Natural killer cell (primary cell): Measurements from ENCODE around the gene CSNK2A3. TPM values are rescaled to one million over a fixed set of nuclear protein-coding genes. Genes with fewer than 3 reads are reported as not detected.

Experiments
- ATAC-seq, 3 donors: fragments of 150-1000 bp in 2 of 3; fragments of 200-7000 bp in 1 of 3; cut with Tn5 transposase; 1 replicate in 1 of 3; 2 replicates in 2 of 3; pipeline ENCODE4 v1.10.0; 2021; ENCODE audit warnings: mild to moderate bottlenecking in 2 of 3, moderate library complexity in 2 of 3
- DNase-seq, 2 donors: peaks; one replicate each; pipeline versions ENCODE4 v3.0.0 to v3.0.0-alpha.2; 2013 to 2021; ENCODE audit warnings: mixed read lengths in 1 of 2
- H3K27ac ChIP-seq: one replicate; pipeline ENCODE4 v1.5.1; 2013; ENCODE audit warnings: mild to moderate bottlenecking, low read length
- H3K27me3 ChIP-seq: one replicate; pipeline ENCODE4 v1.6.1; 2013; ENCODE audit warnings: low read length; ENCODE audit not compliant: control insufficient read depth, insufficient read depth
- H3K36me3 ChIP-seq: one replicate; pipeline ENCODE4 v1.6.1; 2013; ENCODE audit warnings: low read length; ENCODE audit not compliant: control insufficient read depth, insufficient read depth
- H3K4me1 ChIP-seq: one replicate; pipeline ENCODE4 v1.6.1; 2013; ENCODE audit warnings: low read length; ENCODE audit not compliant: control insufficient read depth, insufficient read depth
- H3K4me3 ChIP-seq: one replicate; pipeline ENCODE4 v1.5.1; 2013; ENCODE audit warnings: low read length
- H3K9me3 ChIP-seq: one replicate; pipeline ENCODE4 v1.6.1; 2013; ENCODE audit warnings: low read length; ENCODE audit not compliant: control insufficient read depth, insufficient read depth
- H3K27ac Mint-ChIP-seq, 2 donors: one replicate each; pipeline ENCODE4 v1.8.0; 2022; ENCODE audit warnings: mild to moderate bottlenecking in 2 of 2, mixed read lengths in 2 of 2, moderate library complexity in 1 of 2
- H3K27me3 Mint-ChIP-seq, 2 donors: one replicate each; pipeline ENCODE4 v1.8.0; 2022; ENCODE audit warnings: low read depth in 2 of 2, mixed read lengths in 2 of 2
- H3K36me3 Mint-ChIP-seq: one replicate; pipeline ENCODE4 v1.8.0; 2022; ENCODE audit warnings: mixed read lengths
- H3K4me1 Mint-ChIP-seq, 2 donors: one replicate each; pipeline ENCODE4 v1.8.0; 2022; ENCODE audit warnings: mixed read lengths in 2 of 2
- H3K4me3 Mint-ChIP-seq: one replicate; pipeline ENCODE4 v1.8.0; 2022; ENCODE audit warnings: mild to moderate bottlenecking, moderate library complexity, mixed read lengths
- H3K9me3 Mint-ChIP-seq, 2 donors: one replicate each; pipeline ENCODE4 v1.8.0; 2022; ENCODE audit warnings: mixed read lengths in 2 of 2
- CTCF ChIP-seq: fragments of 200-600 bp; IDR thresholded peaks from one replicate; pipeline ENCODE4 v1.8.0; 2022; ENCODE audit warnings: antibody characterized with exemption
- WGBS: methylation state at CpG from one replicate; pipeline ENCODE4 v1.1.7; 2013; ENCODE audit warnings: missing lambda C conversion rate; ENCODE audit not compliant: insufficient coverage; 5-methylcytosine and 5-hydroxymethylcytosine counted together
- intact Hi-C: fragments of 100-400 bp; cut with micrococcal nuclease; formaldehyde crosslinking; loops from one replicate; pipeline ENCODE4 v1.14.2; 2022
- total RNA-seq, 4 donors: library from RNA; stranded (reverse); fragments of 120-200 nt in 1 of 4; gene quantifications; one replicate each; pipeline versions ENCODE4 v1.2.3 to v1.2.4, GENCODE V29; 2013 to 2022

Gene CSNK2A3
- total RNA-seq, 3 donors from 2014 or later (not counting 1 experiment from before 2014, with no cell fraction given): 0.33 to 1.1 TPM; not detected in 1

DNA sequence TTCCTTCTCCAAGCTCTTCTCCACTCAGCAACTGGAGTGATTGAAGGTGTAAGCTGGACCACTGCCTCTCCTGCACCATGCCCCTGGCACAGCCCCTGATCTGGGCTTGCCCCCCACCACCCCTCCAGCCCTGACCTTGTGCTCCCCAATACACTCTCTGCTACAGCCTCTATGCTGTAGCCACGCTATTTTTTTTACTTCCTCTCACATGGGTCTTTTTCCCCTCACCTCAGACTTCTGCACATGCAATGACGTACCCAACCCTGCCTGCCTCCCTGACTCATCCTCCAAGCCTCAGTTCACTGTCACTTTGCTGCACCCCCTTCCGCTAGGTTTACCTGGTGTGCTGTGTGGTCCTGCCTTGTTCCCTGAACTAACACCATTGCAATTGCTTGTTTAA lies 9.0 kb downstream of the CSNK2A3 start:
- Histone ChIP-seq H3K9me3 (no peaks in the 10 kb centered on the region), H3K27me3 (no peaks in the 10 kb centered on the region), H3K4me1 (no peaks in the 10 kb centered on the region), H3K36me3 (no peaks in the 10 kb centered on the region), H3K27ac (no peak overlapping the region), H3K4me3 (no peak overlapping the region)
- intact Hi-C loops: no loop called here
- H3K4me3 Mint-ChIP-seq: no peak overlapping the region
- DNase-seq (no peak), ATAC-seq (no peak)
- 33% methylated on average over 3 of the region's 3 CpGs for WGBS
- no peak overlapping the region for H3K27ac Mint-ChIP-seq
- no peak for TF ChIP-seq CTCF
- no peaks in the 10 kb centered on the region for H3K9me3 Mint-ChIP-seq
- peaks cover 8 to 15% of the 10 kb centered on the region in 2 donors for H3K27me3 Mint-ChIP-seq
- H3K4me1 Mint-ChIP-seq: no peaks in the 10 kb centered on the region
- H3K36me3 Mint-ChIP-seq: no peaks in the 10 kb centered on the region

GRCh38 chr11:11338304-11338703 lies 14.7 kb downstream of the CSNK2A3 start:
- Histone ChIP-seq H3K4me3 (no peak overlapping the region), H3K27ac (no peak overlapping the region), H3K27me3 (no peaks in the 10 kb centered on the region), H3K9me3 (no peaks in the 10 kb centered on the region), H3K4me1 (no peaks in the 10 kb centered on the region), H3K36me3 (no peaks in the 10 kb centered on the region)
- WGBS: 73% methylated on average over 1 of the region's 1 CpG
- Mint-ChIP-seq H3K27ac (no peak overlapping the region), H3K4me3 (no peak overlapping the region), H3K9me3 (no peaks in the 10 kb centered on the region), H3K4me1 (peaks cover 0 to 5% of the 10 kb centered on the region in 2 donors), H3K36me3 (no peaks in the 10 kb centered on the region), H3K27me3 (peaks cover 10 to 18% of the 10 kb centered on the region in 2 donors)
- TF ChIP-seq CTCF: no peak
- intact Hi-C loops: no loop called here
- no peak for DNase-seq
- ATAC-seq: no peak

DNA sequence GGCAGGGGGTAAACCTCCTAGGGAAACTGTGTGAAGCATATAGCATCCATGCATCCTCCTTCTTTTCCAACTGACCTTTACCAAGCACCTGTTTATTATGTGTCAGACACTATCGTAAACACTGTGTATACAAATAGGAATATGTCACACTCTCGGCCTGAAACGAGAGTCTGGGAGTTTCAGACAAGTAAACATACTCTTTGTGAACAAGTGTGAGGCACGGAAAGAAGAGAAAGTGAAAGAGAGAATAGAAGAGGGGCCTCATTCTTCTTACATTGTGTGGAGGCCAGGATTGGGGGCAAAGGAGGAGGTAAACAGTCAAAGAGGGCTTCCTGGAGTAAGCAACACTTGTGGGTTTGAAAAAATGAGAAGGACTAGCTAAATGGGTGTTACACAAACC lies 16.4 kb downstream of the CSNK2A3 start:
- H3K36me3 Mint-ChIP-seq: no peaks in the 10 kb centered on the region
- peaks cover 0 to 5% of the 10 kb centered on the region in 2 donors for H3K4me1 Mint-ChIP-seq
- H3K27me3 Mint-ChIP-seq: peaks cover 10 to 18% of the 10 kb centered on the region in 2 donors
- H3K4me3 Mint-ChIP-seq: no peak overlapping the region
- intact Hi-C loops: no loop called here
- no peaks in the 10 kb centered on the region for H3K4me1 ChIP-seq
- no peak overlapping the region for H3K27ac Mint-ChIP-seq
- H3K9me3 ChIP-seq: no peaks in the 10 kb centered on the region
- H3K27me3 ChIP-seq: no peaks in the 10 kb centered on the region
- ATAC-seq (no peak), DNase-seq (no peak)
- no peak for TF ChIP-seq CTCF
- no peaks in the 10 kb centered on the region for H3K36me3 ChIP-seq
- WGBS: 84% methylated on average over 4 of the region's 4 CpGs
- H3K27ac ChIP-seq: no peak overlapping the region
- no peaks in the 10 kb centered on the region for H3K9me3 Mint-ChIP-seq
- no peak overlapping the region for H3K4me3 ChIP-seq

DNA sequence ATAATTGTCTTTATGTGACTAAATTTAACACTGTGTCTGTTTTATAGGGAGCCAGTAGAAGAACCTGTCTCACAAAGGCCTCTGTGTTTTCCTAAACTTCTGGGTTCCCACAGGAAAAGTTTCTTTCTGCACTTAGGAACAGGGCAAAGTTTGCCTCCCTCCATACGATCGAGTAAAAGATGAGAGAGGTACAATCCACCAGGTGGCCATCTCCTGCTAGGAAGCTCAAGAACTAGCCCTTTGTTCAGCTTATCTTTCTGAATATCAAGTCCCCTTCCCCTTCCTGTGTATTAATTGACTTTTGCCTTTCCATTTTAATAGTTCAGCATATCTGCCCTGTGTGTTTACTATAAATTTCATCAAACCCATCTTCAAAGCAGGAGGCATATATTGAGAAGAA lies 18.0 kb downstream of the CSNK2A3 start:
- no peak for DNase-seq
- Mint-ChIP-seq H3K4me3 (no peak overlapping the region), H3K4me1 (peaks cover 0 to 5% of the 10 kb centered on the region in 2 donors), H3K9me3 (no peaks in the 10 kb centered on the region), H3K27ac (no peak overlapping the region), H3K27me3 (peaks cover 10 to 15% of the 10 kb centered on the region in 2 donors), H3K36me3 (no peaks in the 10 kb centered on the region)
- Histone ChIP-seq H3K36me3 (no peaks in the 10 kb centered on the region), H3K27ac (no peak overlapping the region), H3K27me3 (no peaks in the 10 kb centered on the region), H3K9me3 (no peaks in the 10 kb centered on the region), H3K4me3 (no peak overlapping the region), H3K4me1 (no peaks in the 10 kb centered on the region)
- intact Hi-C loops: no loop called here
- 95% methylated on average over 2 of the region's 2 CpGs for whole genome bisulfite sequencing
- no peak for TF ChIP-seq CTCF
- no peak for ATAC-seq
